Caco-2 (cell line): ENCODE measurements around the gene TIMP3. TPM values are rescaled to one million over a fixed set of nuclear protein-coding genes. Genes with fewer than 3 reads are reported as not detected.

Experiments
- BruUV-seq: library from RNA; stranded (reverse); fragments of 400-500 nt; replicated peaks from 2 replicates; lab custom pipeline; 2021; lab: Mats Ljungman, UMichigan
- CTCF ChIA-PET: fragments of 300-600 bp; sonication (Branson Sonifier 250); formaldehyde crosslinking; loops from one replicate; lab custom pipeline; 2022; ENCODE audit warnings: antibody characterized with exemption; lab: Charles Lee
- POLR2A ChIA-PET: fragments of 300-600 bp; sonication (Branson Sonifier 250); formaldehyde crosslinking; loops from one replicate; lab custom pipeline; 2022; ENCODE audit warnings: antibody characterized with exemption; lab: Charles Lee
- DNase-seq, 2 experiments: peaks; one replicate each; pipeline versions ENCODE4 v3.0.0 to v3.0.0-alpha.2; 2020 to 2022
- H3K27me3 ChIP-seq: replicated peaks from 2 replicates; pipeline ENCODE4 v1.6.0; 2011; ENCODE audit warnings: low read length; ENCODE audit not compliant: control insufficient read depth, insufficient read depth
- H3K36me3 ChIP-seq: 2 replicates; pipeline ENCODE4 v1.5.1; 2011; ENCODE audit warnings: low read length; ENCODE audit not compliant: control insufficient read depth, insufficient read depth
- H3K4me1 ChIP-seq: fragments of 250-450 bp; sonication (Bioruptor Pico); 2 replicates; pipeline ENCODE4 v1.5.1; 2020; ENCODE audit warnings: mild to moderate bottlenecking
- H3K4me3 ChIP-seq: 2 replicates; pipeline ENCODE4 v1.5.1; 2011; ENCODE audit warnings: low read depth, mild to moderate bottlenecking, control low read depth, low read length
- H3K9me3 ChIP-seq: fragments of 250-450 bp; sonication (Bioruptor Pico); 2 replicates; pipeline ENCODE4 v1.5.1; 2020; ENCODE audit warnings: mild to moderate bottlenecking, moderate library complexity
- H3K27ac Mint-ChIP-seq: one replicate; pipeline ENCODE4 v1.8.0; 2022; ENCODE audit warnings: mixed read lengths; ENCODE audit not compliant: unreplicated experiment
- H3K27me3 Mint-ChIP-seq: one replicate; pipeline ENCODE4 v1.8.0; 2022; ENCODE audit warnings: mixed read lengths; ENCODE audit not compliant: insufficient read depth, unreplicated experiment
- H3K36me3 Mint-ChIP-seq: one replicate; pipeline ENCODE4 v1.8.0; 2022; ENCODE audit warnings: mild to moderate bottlenecking, mixed read lengths; ENCODE audit not compliant: insufficient read depth, unreplicated experiment
- H3K4me1 Mint-ChIP-seq: one replicate; pipeline ENCODE4 v1.8.0; 2022; ENCODE audit warnings: low read depth, mixed read lengths; ENCODE audit not compliant: unreplicated experiment
- H3K4me3 Mint-ChIP-seq: one replicate; pipeline ENCODE4 v1.8.0; 2022; ENCODE audit warnings: mild to moderate bottlenecking, moderate library complexity, mixed read lengths; ENCODE audit not compliant: unreplicated experiment
- H3K9me3 Mint-ChIP-seq: one replicate; pipeline ENCODE4 v1.8.0; 2022; ENCODE audit warnings: mixed read lengths; ENCODE audit not compliant: unreplicated experiment
- CTCF ChIP-seq, 2 experiments: fragments of 200-600 bp in 1 of 2; IDR thresholded peaks; 1 replicate in 1 of 2; 2 replicates in 1 of 2; pipeline versions ENCODE4 v1.5.1 to v1.8.0; 2011 to 2022; ENCODE audit warnings: antibody characterized with exemption in 1 of 2, control low read depth in 1 of 2, inconsistent platforms in 1 of 2, low read depth in 1 of 2, low read length in 1 of 2, mild to moderate bottlenecking in 1 of 2, moderate library complexity in 1 of 2; ENCODE audit not compliant: insufficient read depth in 1 of 2, severe bottlenecking in 1 of 2, unreplicated experiment in 1 of 2
- intact Hi-C: fragments of 100-400 bp; cut with micrococcal nuclease; formaldehyde crosslinking; loops from one replicate; pipeline ENCODE4 v1.10.0; 2022; ENCODE audit not compliant: unreplicated experiment
- total RNA-seq: library from RNA; stranded (reverse); gene quantifications from 2 replicates; pipeline ENCODE4 v1.2.3, GENCODE V29; 2022

The TIMP3 gene
- total RNA-seq, 1 experiment from 2014 or later, result 86.4 TPM

- H3K4me1 Mint-ChIP-seq, result peaks cover 17% of the 10 kb centered on the region
- no peak overlapping the region for H3K4me3 ChIP-seq
- ChIA-PET POLR2A (no interaction called here), CTCF (no interaction called here)
- no peak overlapping the region for H3K27ac Mint-ChIP-seq
- no TSS peak for BruUV-seq
- H3K4me1 ChIP-seq, result peaks cover 11% of the 10 kb centered on the region; the same call in 1 of the 2 replicates
- peaks cover 4% of the 10 kb centered on the region for H3K36me3 ChIP-seq
- no peaks in the 10 kb centered on the region for H3K9me3 ChIP-seq
- H3K27me3 ChIP-seq, result no peaks in the 10 kb centered on the region
- H3K27me3 Mint-ChIP-seq, result no peaks in the 10 kb centered on the region
- intact Hi-C loops, result no loop called here
- H3K9me3 Mint-ChIP-seq, result no peaks in the 10 kb centered on the region
- no peak overlapping the region for H3K4me3 Mint-ChIP-seq
- no peak for DNase-seq
- peaks cover 21% of the 10 kb centered on the region for H3K36me3 Mint-ChIP-seq
- TF ChIP-seq CTCF (IDR thresholded peaks at IDR 0.05; ENCODE audit: insufficient read depth in 1 of 2, low read depth in 1 of 2, low read length in 1 of 2, severe bottlenecking in 1 of 2, unreplicated experiment in 1 of 2), result no peak
These were observed 60.6 kb downstream of the TIMP3 start for GRCh38 chr22:32862083-32862482.

GRCh38 chr22:32862936-32863661 lies 61.6 kb downstream of the TIMP3 start:
- Mint-ChIP-seq H3K27me3 (no peaks in the 10 kb centered on the region), H3K27ac (no peak overlapping the region), H3K4me1 (peaks cover 17% of the 10 kb centered on the region), H3K4me3 (no peak overlapping the region), H3K9me3 (no peaks in the 10 kb centered on the region), H3K36me3 (peaks cover 21% of the 10 kb centered on the region)
- Histone ChIP-seq H3K9me3 (no peaks in the 10 kb centered on the region), H3K27me3 (no peaks in the 10 kb centered on the region), H3K4me3 (no peak overlapping the region), H3K36me3 (peaks cover 4% of the 10 kb centered on the region), H3K4me1 (peaks cover 11% of the 10 kb centered on the region; the same call in 1 of the 2 replicates)
- POLR2A ChIA-PET, result no interaction called here
- TF ChIP-seq CTCF (IDR thresholded peaks at IDR 0.05; ENCODE audit: insufficient read depth in 1 of 2, low read depth in 1 of 2, low read length in 1 of 2, severe bottlenecking in 1 of 2, unreplicated experiment in 1 of 2), result no peak
- DNase-seq, result no peak
- CTCF ChIA-PET, result interaction anchor here (0.6 kb wide), 1 partner anchor 45 kb away, joined by 4 read pairs; no protein-coding TSS in a partner anchor
- no TSS peak for BruUV-seq
- intact Hi-C loops, result no loop called here

GRCh38 chr22:32864041-32864440 lies 62.5 kb downstream of the TIMP3 start:
- Histone ChIP-seq H3K4me3 (no peak overlapping the region), H3K36me3 (peaks cover 1% of the 10 kb centered on the region), H3K27me3 (no peaks in the 10 kb centered on the region), H3K9me3 (no peaks in the 10 kb centered on the region), H3K4me1 (peaks cover 11% of the 10 kb centered on the region; the same call in 1 of the 2 replicates)
- no peak for TF ChIP-seq CTCF (IDR thresholded peaks at IDR 0.05; ENCODE audit: insufficient read depth in 1 of 2, low read depth in 1 of 2, low read length in 1 of 2, severe bottlenecking in 1 of 2, unreplicated experiment in 1 of 2)
- Mint-ChIP-seq H3K4me3 (no peak overlapping the region), H3K27me3 (no peaks in the 10 kb centered on the region), H3K36me3 (peaks cover 21% of the 10 kb centered on the region), H3K9me3 (no peaks in the 10 kb centered on the region), H3K4me1 (peaks cover 17% of the 10 kb centered on the region), H3K27ac (no peak overlapping the region)
- BruUV-seq, result no TSS peak
- intact Hi-C loops, result no loop called here
- ChIA-PET CTCF (interaction anchor here (0.5 kb wide), 1 partner anchor 883 kb away, joined by 3 read pairs; no protein-coding TSS in a partner anchor), POLR2A (no interaction called here)
- DNase-seq, result no peak
